HEK293 (cell line): Measurements from ENCODE around the gene API5.

Experiments used
- HOXA7 ChIP-seq: sonication (generic); formaldehyde crosslinking; IDR thresholded peaks from 2 replicates; pipeline ENCODE4 v1.8.1; 2022; ENCODE audit warnings: missing genetic modification reagents, borderline replicate concordance
- IKZF3 ChIP-seq: fragments of 450-650 bp; IDR thresholded peaks from 2 replicates; pipeline ENCODE4 v1.5.0; 2018; ENCODE audit warnings: missing biosample characterization, mild to moderate bottlenecking, missing genetic modification characterization, moderate library complexity
- KLF16 ChIP-seq: fragments of 450-650 bp; formaldehyde crosslinking; IDR thresholded peaks from 2 replicates; pipeline ENCODE4 v1.5.1; 2017; ENCODE audit warnings: missing biosample characterization, missing genetic modification characterization
- SP7 ChIP-seq: fragments of 450-650 bp; formaldehyde crosslinking; IDR thresholded peaks from 2 replicates; pipeline ENCODE4 v1.5.1; 2016; ENCODE audit warnings: missing biosample characterization, missing genetic modification characterization
- ZBTB21 ChIP-seq: fragments of 450-650 bp; formaldehyde crosslinking; IDR thresholded peaks from 2 replicates; pipeline ENCODE4 v1.5.1; 2017; ENCODE audit warnings: missing biosample characterization, missing genetic modification characterization
- ZBTB8A ChIP-seq: fragments of 450-650 bp; formaldehyde crosslinking; IDR thresholded peaks from 2 replicates; pipeline ENCODE4 v1.5.1; 2016; ENCODE audit warnings: missing biosample characterization, missing genetic modification characterization
- ZFHX2 ChIP-seq: fragments of 450-650 bp; formaldehyde crosslinking; conservative IDR thresholded peaks from 2 replicates; pipeline ENCODE4 v1.5.1; 2016; ENCODE audit warnings: missing biosample characterization, missing genetic modification characterization
- ZNF112 ChIP-seq: fragments of 450-650 bp; formaldehyde crosslinking; IDR thresholded peaks from 2 replicates; pipeline ENCODE4 v1.5.0; 2017; ENCODE audit warnings: missing biosample characterization, missing genetic modification characterization
- ZNF335 ChIP-seq: fragments of 450-650 bp; formaldehyde crosslinking; conservative IDR thresholded peaks from 2 replicates; pipeline ENCODE4 v1.5.1; 2016; ENCODE audit warnings: missing biosample characterization, missing genetic modification characterization
- ZNF341 ChIP-seq: fragments of 450-650 bp; formaldehyde crosslinking; IDR thresholded peaks from 2 replicates; pipeline ENCODE4; 2016; ENCODE audit warnings: low read depth, missing biosample characterization, missing genetic modification characterization
- ZNF423 ChIP-seq: fragments of 450-650 bp; formaldehyde crosslinking; IDR thresholded peaks from 2 replicates; pipeline ENCODE4 v1.5.1; 2016; ENCODE audit warnings: missing biosample characterization, missing genetic modification characterization
- ZNF473 ChIP-seq: fragments of 450-650 bp; formaldehyde crosslinking; IDR thresholded peaks from 2 replicates; pipeline ENCODE4 v1.5.1; 2017; ENCODE audit warnings: missing biosample characterization, missing genetic modification characterization
- ZNF558 ChIP-seq: fragments of 450-650 bp; formaldehyde crosslinking; IDR thresholded peaks from 2 replicates; pipeline ENCODE4 v1.5.1; 2016; ENCODE audit warnings: missing biosample characterization, missing genetic modification characterization
- ZNF600 ChIP-seq: fragments of 450-650 bp; formaldehyde crosslinking; IDR thresholded peaks from 2 replicates; pipeline ENCODE4 v1.5.1; 2016; ENCODE audit warnings: missing biosample characterization, missing genetic modification characterization
- TF ChIP-seq, protein P1 (sequence below): fragments of 450-650 bp; formaldehyde crosslinking; IDR thresholded peaks from 2 replicates; pipeline ENCODE4 v1.5.1; 2016; ENCODE audit warnings: missing biosample characterization, missing genetic modification characterization
- TF ChIP-seq, protein P2 (sequence below): fragments of 450-650 bp; formaldehyde crosslinking; IDR thresholded peaks from 2 replicates; pipeline ENCODE4 v1.5.1; 2016; ENCODE audit warnings: missing biosample characterization, missing genetic modification characterization
- TF ChIP-seq, protein P3 (sequence below): fragments of 450-650 bp; formaldehyde crosslinking; conservative IDR thresholded peaks from 2 replicates; pipeline ENCODE4 v1.5.1; 2016; ENCODE audit warnings: low read depth, missing biosample characterization, missing genetic modification characterization
- TF ChIP-seq, protein P4 (sequence below): fragments of 450-650 bp; formaldehyde crosslinking; IDR thresholded peaks from 2 replicates; pipeline ENCODE4 v1.5.1; 2017; ENCODE audit warnings: missing biosample characterization, mild to moderate bottlenecking, missing genetic modification characterization, moderate library complexity
- TF ChIP-seq, protein P5 (sequence below): fragments of 450-650 bp; formaldehyde crosslinking; IDR thresholded peaks from 2 replicates; pipeline ENCODE4 v1.5.1; 2016; ENCODE audit warnings: missing biosample characterization, missing genetic modification characterization
- TF ChIP-seq, protein P6 (sequence below): fragments of 450-650 bp; formaldehyde crosslinking; IDR thresholded peaks from 2 replicates; pipeline ENCODE4 v1.5.1; 2016; ENCODE audit warnings: missing biosample characterization, missing genetic modification characterization
- TF ChIP-seq, protein P7 (sequence below): fragments of 450-650 bp; formaldehyde crosslinking; IDR thresholded peaks from 2 replicates; pipeline ENCODE4 v1.5.1; 2017; ENCODE audit warnings: missing biosample characterization, missing genetic modification characterization
- TF ChIP-seq, protein P8 (sequence below): fragments of 450-650 bp; formaldehyde crosslinking; IDR thresholded peaks from 2 replicates; pipeline ENCODE4 v1.5.1; 2016; ENCODE audit warnings: missing biosample characterization, missing genetic modification characterization
- TF ChIP-seq, protein P9 (sequence below): fragments of 450-650 bp; formaldehyde crosslinking; optimal IDR thresholded peaks from 2 replicates; pipeline ENCODE3; 2016; ENCODE audit warnings: missing biosample characterization, mild to moderate bottlenecking, missing genetic modification characterization

Gene API5

DNA sequence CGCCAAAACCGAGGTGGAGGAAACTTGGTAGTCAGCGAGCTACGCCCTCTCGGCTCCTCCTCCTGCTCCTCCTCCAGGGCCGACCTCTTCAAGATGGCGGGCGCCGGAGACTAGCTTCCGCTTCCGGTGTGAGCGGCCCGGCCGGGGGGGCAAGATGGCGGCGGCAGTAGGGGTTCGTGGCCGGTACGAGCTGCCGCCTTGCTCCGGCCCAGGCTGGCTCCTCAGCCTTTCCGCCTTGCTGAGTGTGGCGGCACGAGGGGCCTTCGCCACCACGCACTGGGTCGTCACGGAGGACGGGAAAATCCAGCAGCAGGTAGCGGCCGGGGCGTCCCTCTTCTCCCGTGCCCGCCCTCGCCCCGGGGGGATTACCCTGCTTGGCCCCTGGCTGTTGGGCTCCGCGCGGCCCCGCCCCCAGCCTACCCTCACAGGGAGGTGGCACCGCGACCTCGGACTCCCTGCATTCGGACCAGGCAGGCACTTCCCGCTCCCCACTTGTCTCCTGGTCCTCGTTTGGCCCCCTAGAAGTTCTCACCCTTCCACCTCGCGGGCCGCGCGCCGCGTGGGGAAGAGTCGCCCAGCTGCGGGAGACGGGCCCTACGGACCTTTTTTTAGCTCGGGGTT lies 47.1 kb downstream of the API5 start, which contains the start of gene TTC17 (continued):
- TF ChIP-seq ZBTB21 (tag by site-specific recombination) (0 out of 2 replicates have a peak, but pooled peaks have one; percentile 34), SP7 (tag by site-specific recombination) (peak; percentile 74), ZNF341 (tag by site-specific recombination) (peak; percentile 94), ZNF112 (no peak), ZFHX2 (tag by site-specific recombination) (peak; percentile 53), HOXA7 (CRISPR knock-in tag) (no peak), ZNF600 (tag by site-specific recombination) (peak; percentile 59), IKZF3 (tag by site-specific recombination) (no peak), ZNF423 (tag by site-specific recombination) (peak; percentile 84), KLF16 (tag by site-specific recombination) (peak; percentile 89), ZNF558 (tag by site-specific recombination) (no peak), ZBTB8A (tag by site-specific recombination) (peak; percentile 59; the same call in 1 of the 2 replicates), ZNF335 (tag by site-specific recombination) (peak; percentile 82), ZNF473 (no peak)
- TF ChIP-seq, protein P1, sequence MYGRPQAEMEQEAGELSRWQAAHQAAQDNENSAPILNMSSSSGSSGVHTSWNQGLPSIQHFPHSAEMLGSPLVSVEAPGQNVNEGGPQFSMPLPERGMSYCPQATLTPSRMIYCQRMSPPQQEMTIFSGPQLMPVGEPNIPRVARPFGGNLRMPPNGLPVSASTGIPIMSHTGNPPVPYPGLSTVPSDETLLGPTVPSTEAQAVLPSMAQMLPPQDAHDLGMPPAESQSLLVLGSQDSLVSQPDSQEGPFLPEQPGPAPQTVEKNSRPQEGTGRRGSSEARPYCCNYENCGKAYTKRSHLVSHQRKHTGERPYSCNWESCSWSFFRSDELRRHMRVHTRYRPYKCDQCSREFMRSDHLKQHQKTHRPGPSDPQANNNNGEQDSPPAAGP (tag by site-specific recombination) = peak; percentile 79; the same call in 1 of the 2 replicates
- TF ChIP-seq, protein P2, sequence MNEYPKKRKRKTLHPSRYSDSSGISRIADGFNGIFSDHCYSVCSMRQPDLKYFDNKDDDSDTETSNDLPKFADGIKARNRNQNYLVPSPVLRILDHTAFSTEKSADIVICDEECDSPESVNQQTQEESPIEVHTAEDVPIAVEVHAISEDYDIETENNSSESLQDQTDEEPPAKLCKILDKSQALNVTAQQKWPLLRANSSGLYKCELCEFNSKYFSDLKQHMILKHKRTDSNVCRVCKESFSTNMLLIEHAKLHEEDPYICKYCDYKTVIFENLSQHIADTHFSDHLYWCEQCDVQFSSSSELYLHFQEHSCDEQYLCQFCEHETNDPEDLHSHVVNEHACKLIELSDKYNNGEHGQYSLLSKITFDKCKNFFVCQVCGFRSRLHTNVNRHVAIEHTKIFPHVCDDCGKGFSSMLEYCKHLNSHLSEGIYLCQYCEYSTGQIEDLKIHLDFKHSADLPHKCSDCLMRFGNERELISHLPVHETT (tag by site-specific recombination) = peak; percentile 74; the same call in 1 of the 2 replicates
- TF ChIP-seq, protein P3, sequence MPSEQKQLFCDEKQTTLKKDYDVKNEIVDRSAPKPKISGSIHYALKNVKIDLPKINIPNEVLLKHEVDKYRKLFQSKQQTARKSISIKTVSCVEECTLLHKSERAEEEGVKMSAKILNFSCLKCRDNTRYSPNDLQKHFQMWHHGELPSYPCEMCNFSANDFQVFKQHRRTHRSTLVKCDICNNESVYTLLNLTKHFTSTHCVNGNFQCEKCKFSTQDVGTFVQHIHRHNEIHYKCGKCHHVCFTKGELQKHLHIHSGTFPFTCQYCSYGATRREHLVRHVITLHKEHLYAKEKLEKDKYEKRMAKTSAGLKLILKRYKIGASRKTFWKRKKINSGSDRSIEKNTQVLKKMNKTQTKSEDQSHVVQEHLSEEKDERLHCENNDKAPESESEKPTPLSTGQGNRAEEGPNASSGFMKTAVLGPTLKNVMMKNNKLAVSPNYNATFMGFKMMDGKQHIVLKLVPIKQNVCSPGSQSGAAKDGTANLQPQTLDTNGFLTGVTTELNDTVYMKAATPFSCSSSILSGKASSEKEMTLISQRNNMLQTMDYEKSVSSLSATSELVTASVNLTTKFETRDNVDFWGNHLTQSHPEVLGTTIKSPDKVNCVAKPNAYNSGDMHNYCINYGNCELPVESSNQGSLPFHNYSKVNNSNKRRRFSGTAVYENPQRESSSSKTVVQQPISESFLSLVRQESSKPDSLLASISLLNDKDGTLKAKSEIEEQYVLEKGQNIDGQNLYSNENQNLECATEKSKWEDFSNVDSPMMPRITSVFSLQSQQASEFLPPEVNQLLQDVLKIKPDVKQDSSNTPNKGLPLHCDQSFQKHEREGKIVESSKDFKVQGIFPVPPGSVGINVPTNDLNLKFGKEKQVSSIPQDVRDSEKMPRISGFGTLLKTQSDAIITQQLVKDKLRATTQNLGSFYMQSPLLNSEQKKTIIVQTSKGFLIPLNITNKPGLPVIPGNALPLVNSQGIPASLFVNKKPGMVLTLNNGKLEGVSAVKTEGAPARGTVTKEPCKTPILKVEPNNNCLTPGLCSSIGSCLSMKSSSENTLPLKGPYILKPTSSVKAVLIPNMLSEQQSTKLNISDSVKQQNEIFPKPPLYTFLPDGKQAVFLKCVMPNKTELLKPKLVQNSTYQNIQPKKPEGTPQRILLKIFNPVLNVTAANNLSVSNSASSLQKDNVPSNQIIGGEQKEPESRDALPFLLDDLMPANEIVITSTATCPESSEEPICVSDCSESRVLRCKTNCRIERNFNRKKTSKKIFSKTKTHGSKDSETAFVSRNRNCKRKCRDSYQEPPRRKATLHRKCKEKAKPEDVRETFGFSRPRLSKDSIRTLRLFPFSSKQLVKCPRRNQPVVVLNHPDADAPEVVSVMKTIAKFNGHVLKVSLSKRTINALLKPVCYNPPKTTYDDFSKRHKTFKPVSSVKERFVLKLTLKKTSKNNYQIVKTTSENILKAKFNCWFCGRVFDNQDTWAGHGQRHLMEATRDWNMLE = peak; percentile 88
- TF ChIP-seq, protein P4, sequence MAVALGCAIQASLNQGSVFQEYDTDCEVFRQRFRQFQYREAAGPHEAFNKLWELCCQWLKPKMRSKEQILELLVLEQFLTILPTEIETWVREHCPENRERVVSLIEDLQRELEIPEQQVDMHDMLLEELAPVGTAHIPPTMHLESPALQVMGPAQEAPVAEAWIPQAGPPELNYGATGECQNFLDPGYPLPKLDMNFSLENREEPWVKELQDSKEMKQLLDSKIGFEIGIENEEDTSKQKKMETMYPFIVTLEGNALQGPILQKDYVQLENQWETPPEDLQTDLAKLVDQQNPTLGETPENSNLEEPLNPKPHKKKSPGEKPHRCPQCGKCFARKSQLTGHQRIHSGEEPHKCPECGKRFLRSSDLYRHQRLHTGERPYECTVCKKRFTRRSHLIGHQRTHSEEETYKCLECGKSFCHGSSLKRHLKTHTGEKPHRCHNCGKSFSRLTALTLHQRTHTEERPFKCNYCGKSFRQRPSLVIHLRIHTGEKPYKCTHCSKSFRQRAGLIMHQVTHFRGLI (tag by site-specific recombination) = peak; percentile 92
- TF ChIP-seq, protein P5, sequence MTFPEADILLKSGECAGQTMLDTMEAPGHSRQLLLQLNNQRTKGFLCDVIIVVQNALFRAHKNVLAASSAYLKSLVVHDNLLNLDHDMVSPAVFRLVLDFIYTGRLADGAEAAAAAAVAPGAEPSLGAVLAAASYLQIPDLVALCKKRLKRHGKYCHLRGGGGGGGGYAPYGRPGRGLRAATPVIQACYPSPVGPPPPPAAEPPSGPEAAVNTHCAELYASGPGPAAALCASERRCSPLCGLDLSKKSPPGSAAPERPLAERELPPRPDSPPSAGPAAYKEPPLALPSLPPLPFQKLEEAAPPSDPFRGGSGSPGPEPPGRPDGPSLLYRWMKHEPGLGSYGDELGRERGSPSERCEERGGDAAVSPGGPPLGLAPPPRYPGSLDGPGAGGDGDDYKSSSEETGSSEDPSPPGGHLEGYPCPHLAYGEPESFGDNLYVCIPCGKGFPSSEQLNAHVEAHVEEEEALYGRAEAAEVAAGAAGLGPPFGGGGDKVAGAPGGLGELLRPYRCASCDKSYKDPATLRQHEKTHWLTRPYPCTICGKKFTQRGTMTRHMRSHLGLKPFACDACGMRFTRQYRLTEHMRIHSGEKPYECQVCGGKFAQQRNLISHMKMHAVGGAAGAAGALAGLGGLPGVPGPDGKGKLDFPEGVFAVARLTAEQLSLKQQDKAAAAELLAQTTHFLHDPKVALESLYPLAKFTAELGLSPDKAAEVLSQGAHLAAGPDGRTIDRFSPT (tag by site-specific recombination) = peak; percentile 65
- TF ChIP-seq, protein P6, sequence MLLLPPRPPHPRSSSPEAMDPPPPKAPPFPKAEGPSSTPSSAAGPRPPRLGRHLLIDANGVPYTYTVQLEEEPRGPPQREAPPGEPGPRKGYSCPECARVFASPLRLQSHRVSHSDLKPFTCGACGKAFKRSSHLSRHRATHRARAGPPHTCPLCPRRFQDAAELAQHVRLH (tag by site-specific recombination) = peak; percentile 85
- TF ChIP-seq, protein P7, sequence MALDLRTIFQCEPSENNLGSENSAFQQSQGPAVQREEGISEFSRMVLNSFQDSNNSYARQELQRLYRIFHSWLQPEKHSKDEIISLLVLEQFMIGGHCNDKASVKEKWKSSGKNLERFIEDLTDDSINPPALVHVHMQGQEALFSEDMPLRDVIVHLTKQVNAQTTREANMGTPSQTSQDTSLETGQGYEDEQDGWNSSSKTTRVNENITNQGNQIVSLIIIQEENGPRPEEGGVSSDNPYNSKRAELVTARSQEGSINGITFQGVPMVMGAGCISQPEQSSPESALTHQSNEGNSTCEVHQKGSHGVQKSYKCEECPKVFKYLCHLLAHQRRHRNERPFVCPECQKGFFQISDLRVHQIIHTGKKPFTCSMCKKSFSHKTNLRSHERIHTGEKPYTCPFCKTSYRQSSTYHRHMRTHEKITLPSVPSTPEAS (tag by site-specific recombination) = 0 out of 2 replicates have a peak, but pooled peaks have one; percentile 24
- TF ChIP-seq, protein P8, sequence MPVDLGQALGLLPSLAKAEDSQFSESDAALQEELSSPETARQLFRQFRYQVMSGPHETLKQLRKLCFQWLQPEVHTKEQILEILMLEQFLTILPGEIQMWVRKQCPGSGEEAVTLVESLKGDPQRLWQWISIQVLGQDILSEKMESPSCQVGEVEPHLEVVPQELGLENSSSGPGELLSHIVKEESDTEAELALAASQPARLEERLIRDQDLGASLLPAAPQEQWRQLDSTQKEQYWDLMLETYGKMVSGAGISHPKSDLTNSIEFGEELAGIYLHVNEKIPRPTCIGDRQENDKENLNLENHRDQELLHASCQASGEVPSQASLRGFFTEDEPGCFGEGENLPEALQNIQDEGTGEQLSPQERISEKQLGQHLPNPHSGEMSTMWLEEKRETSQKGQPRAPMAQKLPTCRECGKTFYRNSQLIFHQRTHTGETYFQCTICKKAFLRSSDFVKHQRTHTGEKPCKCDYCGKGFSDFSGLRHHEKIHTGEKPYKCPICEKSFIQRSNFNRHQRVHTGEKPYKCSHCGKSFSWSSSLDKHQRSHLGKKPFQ (tag by site-specific recombination) = peak; percentile 99
- TF ChIP-seq, protein P9, sequence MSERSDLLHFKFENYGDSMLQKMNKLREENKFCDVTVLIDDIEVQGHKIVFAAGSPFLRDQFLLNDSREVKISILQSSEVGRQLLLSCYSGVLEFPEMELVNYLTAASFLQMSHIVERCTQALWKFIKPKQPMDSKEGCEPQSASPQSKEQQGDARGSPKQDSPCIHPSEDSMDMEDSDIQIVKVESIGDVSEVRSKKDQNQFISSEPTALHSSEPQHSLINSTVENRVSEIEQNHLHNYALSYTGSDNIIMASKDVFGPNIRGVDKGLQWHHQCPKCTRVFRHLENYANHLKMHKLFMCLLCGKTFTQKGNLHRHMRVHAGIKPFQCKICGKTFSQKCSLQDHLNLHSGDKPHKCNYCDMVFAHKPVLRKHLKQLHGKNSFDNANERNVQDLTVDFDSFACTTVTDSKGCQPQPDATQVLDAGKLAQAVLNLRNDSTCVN (tag by site-specific recombination) = peak; percentile 75
